ENCODE measurements around the gene PGD. TPM values are rescaled to one million over a fixed set of nuclear protein-coding genes. Genes with fewer than 3 reads are reported as not detected.

Gene PGD
- total RNA-seq, 4 donors from 2014 or later: 42.3 to 78.8 (median 77.7) TPM

- peak; percentile 67 to 83 for DNase-seq (ENCODE audit: low spot score in 2 of 2)
Measured at GRCh38 chr1:10399444-10399941, 629 bp downstream of the PGD start.

DNA sequence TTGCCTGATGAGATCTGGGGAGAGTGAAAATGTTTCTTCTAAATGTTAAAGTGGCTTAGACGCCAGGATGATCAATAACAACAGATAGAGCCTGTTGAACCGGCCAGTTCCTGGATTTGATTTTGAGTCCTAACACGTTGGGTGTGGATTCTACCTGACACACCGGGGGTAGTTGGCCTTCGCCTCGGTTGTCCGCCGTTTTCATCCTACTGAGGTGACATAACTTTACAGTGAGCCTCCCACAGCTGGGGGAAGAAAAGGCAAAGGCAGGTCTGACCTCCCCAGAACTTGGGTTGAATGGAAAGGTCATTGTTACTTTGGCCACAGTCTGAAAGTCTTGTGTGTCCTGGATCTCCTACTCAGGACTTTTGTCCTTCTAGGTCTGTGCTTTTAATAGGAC lies 1.1 kb downstream of the PGD start:
- Histone ChIP-seq H3K4me3 (peak overlapping the region; percentile 66), H3K36me3 (peaks cover 28% of the 10 kb centered on the region), H3K27me3 (no peaks in the 10 kb centered on the region), H3K27ac (no peak overlapping the region), H3K9me3 (no peaks in the 10 kb centered on the region), H3K4me1 (peaks cover 26% of the 10 kb centered on the region)
- WGBS: 39% methylated on average over 8 of the region's 8 CpGs
- no peak for DNase-seq (ENCODE audit: low spot score in 2 of 2)
- TF ChIP-seq POLR2AphosphoS5 (IDR thresholded peaks at IDR 0.05) (no peak), EP300 (IDR thresholded peaks at IDR 0.05) (no peak), POLR2A (IDR thresholded peaks at IDR 0.05) (no peak)
- TF ChIP-seq, protein P1, sequence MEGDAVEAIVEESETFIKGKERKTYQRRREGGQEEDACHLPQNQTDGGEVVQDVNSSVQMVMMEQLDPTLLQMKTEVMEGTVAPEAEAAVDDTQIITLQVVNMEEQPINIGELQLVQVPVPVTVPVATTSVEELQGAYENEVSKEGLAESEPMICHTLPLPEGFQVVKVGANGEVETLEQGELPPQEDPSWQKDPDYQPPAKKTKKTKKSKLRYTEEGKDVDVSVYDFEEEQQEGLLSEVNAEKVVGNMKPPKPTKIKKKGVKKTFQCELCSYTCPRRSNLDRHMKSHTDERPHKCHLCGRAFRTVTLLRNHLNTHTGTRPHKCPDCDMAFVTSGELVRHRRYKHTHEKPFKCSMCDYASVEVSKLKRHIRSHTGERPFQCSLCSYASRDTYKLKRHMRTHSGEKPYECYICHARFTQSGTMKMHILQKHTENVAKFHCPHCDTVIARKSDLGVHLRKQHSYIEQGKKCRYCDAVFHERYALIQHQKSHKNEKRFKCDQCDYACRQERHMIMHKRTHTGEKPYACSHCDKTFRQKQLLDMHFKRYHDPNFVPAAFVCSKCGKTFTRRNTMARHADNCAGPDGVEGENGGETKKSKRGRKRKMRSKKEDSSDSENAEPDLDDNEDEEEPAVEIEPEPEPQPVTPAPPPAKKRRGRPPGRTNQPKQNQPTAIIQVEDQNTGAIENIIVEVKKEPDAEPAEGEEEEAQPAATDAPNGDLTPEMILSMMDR (IDR thresholded peaks at IDR 0.05): no peak

More at GRCh38 chr1:10399444-10399941, 629 bp downstream of the PGD start:
- H3K9me3 ChIP-seq: no peaks in the 10 kb centered on the region
- TF ChIP-seq EP300 (IDR thresholded peaks at IDR 0.05) (no peak), POLR2A (IDR thresholded peaks at IDR 0.05) (no peak), POLR2AphosphoS5 (IDR thresholded peaks at IDR 0.05) (no peak)
- TF ChIP-seq, protein P1 (IDR thresholded peaks at IDR 0.05): no peak
- 0% methylated on average over 21 of the region's 42 CpGs for WGBS
- H3K27ac ChIP-seq: peak overlapping the region; percentile 81
- peak overlapping the region; percentile 66 for H3K4me3 ChIP-seq
- H3K4me1 ChIP-seq: peaks cover 26% of the 10 kb centered on the region
- no peaks in the 10 kb centered on the region for H3K27me3 ChIP-seq
- H3K36me3 ChIP-seq: peaks cover 23% of the 10 kb centered on the region

GRCh38 chr1:10401281-10401680 lies 2.4 kb downstream of the PGD start:
- WGBS: 69% methylated on average over 1 of the region's 1 CpG
- no peak for DNase-seq (ENCODE audit: low spot score in 2 of 2)
- H3K9me3 ChIP-seq: no peaks in the 10 kb centered on the region
- H3K27me3 ChIP-seq: no peaks in the 10 kb centered on the region
- no peak overlapping the region for H3K4me3 ChIP-seq
- H3K4me1 ChIP-seq: peaks cover 26% of the 10 kb centered on the region
- no peak for TF ChIP-seq POLR2A (IDR thresholded peaks at IDR 0.05)
- TF ChIP-seq EP300 (IDR thresholded peaks at IDR 0.05): no peak
- no peak for TF ChIP-seq POLR2AphosphoS5 (IDR thresholded peaks at IDR 0.05)
- TF ChIP-seq, protein P1 (IDR thresholded peaks at IDR 0.05): no peak
- no peak overlapping the region for H3K27ac ChIP-seq
- H3K36me3 ChIP-seq: peaks cover 41% of the 10 kb centered on the region

GRCh38 chr1:10402729-10403274 lies 3.9 kb downstream of the PGD start:
- Histone ChIP-seq H3K27me3 (no peaks in the 10 kb centered on the region), H3K4me1 (peaks cover 24% of the 10 kb centered on the region), H3K4me3 (no peak overlapping the region), H3K27ac (no peak overlapping the region), H3K9me3 (no peaks in the 10 kb centered on the region), H3K36me3 (peaks cover 56% of the 10 kb centered on the region)
- WGBS: 95% methylated on average over 9 of the region's 9 CpGs
- DNase-seq (ENCODE audit: low spot score in 2 of 2): no peak
- TF ChIP-seq POLR2AphosphoS5 (IDR thresholded peaks at IDR 0.05): no peak
- TF ChIP-seq EP300 (IDR thresholded peaks at IDR 0.05): no peak
- no peak for TF ChIP-seq POLR2A (IDR thresholded peaks at IDR 0.05)
- TF ChIP-seq, protein P1 (IDR thresholded peaks at IDR 0.05): no peak

GRCh38 chr1:10407201-10407600 lies 8.3 kb downstream of the PGD start:
- TF ChIP-seq POLR2A (IDR thresholded peaks at IDR 0.05): no peak
- TF ChIP-seq, protein P1 (IDR thresholded peaks at IDR 0.05): no peak
- Histone ChIP-seq H3K4me1 (no peaks in the 10 kb centered on the region), H3K4me3 (no peak overlapping the region), H3K27ac (no peak overlapping the region), H3K36me3 (peaks cover 95% of the 10 kb centered on the region), H3K9me3 (no peaks in the 10 kb centered on the region), H3K27me3 (no peaks in the 10 kb centered on the region)
- DNase-seq (ENCODE audit: low spot score in 2 of 2): no peak
- WGBS: 80% methylated on average over 2 of the region's 2 CpGs

Data from suprapubic skin (tissue), 4 donors.